Measurements from ENCODE around the gene TNFRSF12A. TPM values are rescaled to one million over a fixed set of nuclear protein-coding genes. Genes with fewer than 3 reads are reported as not detected.

The TNFRSF12A gene
- total RNA-seq, 1 experiment from 2014 or later = 78.9 TPM

- Mint-ChIP-seq H3K36me3 (no peaks in the 10 kb centered on the region), H3K9me3 (no peaks in the 10 kb centered on the region), H3K4me1 (peaks cover 14% of the 10 kb centered on the region), H3K4me3 (no peak overlapping the region), H3K27ac (peak overlapping the region; percentile 77; the same call in 1 of the 2 replicates), H3K27me3 (ENCODE audit: low read depth) (no peaks in the 10 kb centered on the region)
- peak; percentile 50 for DNase-seq (ENCODE audit: low spot score)
- no peak for TF ChIP-seq SP1 (CRISPR knock-in tag; conservative IDR thresholded peaks at IDR 0.05)
- no peak for TF ChIP-seq ZNF416 (CRISPR knock-in tag; IDR thresholded peaks at IDR 0.05)
- TF ChIP-seq ETV6 (CRISPR knock-in tag; IDR thresholded peaks at IDR 0.05) = no peak
- no peak for TF ChIP-seq GRHL2 (CRISPR knock-in tag; IDR thresholded peaks at IDR 0.05; ENCODE audit: insufficient replicate concordance, severe bottlenecking)
- TF ChIP-seq ZNF423 (CRISPR knock-in tag; IDR thresholded peaks at IDR 0.05) = no peak
- no peak for TF ChIP-seq FOXP1 (CRISPR knock-in tag; IDR thresholded peaks at IDR 0.05; ENCODE audit: borderline replicate concordance)
- no peak for TF ChIP-seq ZBTB43 (CRISPR knock-in tag; IDR thresholded peaks at IDR 0.05)
- TF ChIP-seq ZNF232 (CRISPR knock-in tag; IDR thresholded peaks at IDR 0.05) = no peak
- ATAC-seq = peak; percentile 11
- ChIA-PET CTCF (interaction anchor here (0.6 to 13.4 kb wide), 20 partner anchors 9 to 163 kb away, joined by 3 to 355 read pairs (median 6); partner anchors contain the start of genes CLDN6, CLDN9, HCFC1R1 and KREMEN2), POLR2A (interaction anchor here (1.0 to 13.9 kb wide), 3 partner anchors 20 to 31 kb away, joined by 3 to 502 read pairs (median 3); partner anchors contain the start of genes CLDN6, HCFC1R1, THOC6 and TNFRSF12A)
Measured at GRCh38 chr16:3001316-3001715, 18.9 kb upstream of the TNFRSF12A start.

- Mint-ChIP-seq H3K36me3 (no peaks in the 10 kb centered on the region), H3K27ac (no peak overlapping the region), H3K4me1 (peaks cover 37% of the 10 kb centered on the region), H3K27me3 (ENCODE audit: low read depth) (no peaks in the 10 kb centered on the region), H3K9me3 (no peaks in the 10 kb centered on the region), H3K4me3 (peak overlapping the region; percentile 42)
- ATAC-seq (peak; percentile 85), DNase-seq (ENCODE audit: low spot score) (peak; percentile 99)
- ChIA-PET POLR2A (interaction anchor here (0.9 to 13.9 kb wide), 4 partner anchors 9 to 55 kb away, joined by 5 to 502 read pairs (median 10); partner anchors contain the start of genes CLDN6, CLDN9, HCFC1R1 and THOC6), CTCF (interaction anchor here (0.5 to 13.4 kb wide), 18 partner anchors 8 to 1966 kb away, joined by 3 to 360 read pairs (median 5); partner anchors contain the start of genes CLDN6, CLDN9, HCFC1R1 and KREMEN2)
- TF ChIP-seq NR1H2 (CRISPR knock-in tag; IDR thresholded peaks at IDR 0.05) (no peak), GTF2I (CRISPR knock-in tag; conservative IDR thresholded peaks at IDR 0.05) (peak; percentile 61; the same call in 1 of the 2 replicates), ATF2 (CRISPR knock-in tag; IDR thresholded peaks at IDR 0.05; ENCODE audit: borderline replicate concordance, low read depth) (no peak), ETV6 (CRISPR knock-in tag; IDR thresholded peaks at IDR 0.05) (no peak), MAX (CRISPR knock-in tag; IDR thresholded peaks at IDR 0.05) (peak; percentile 69), HMGXB4 (CRISPR knock-in tag; IDR thresholded peaks at IDR 0.05) (peak; percentile 40; the same call in 1 of the 2 replicates), MYBL2 (CRISPR knock-in tag; IDR thresholded peaks at IDR 0.05) (peak; percentile 34; the same call in 1 of the 2 replicates), ZNF232 (CRISPR knock-in tag; IDR thresholded peaks at IDR 0.05) (no peak), ZNF121 (CRISPR knock-in tag; IDR thresholded peaks at IDR 0.05) (no peak), NFYB (CRISPR knock-in tag; conservative IDR thresholded peaks at IDR 0.05; ENCODE audit: low read depth) (peak; percentile 100), OVOL2 (CRISPR knock-in tag; IDR thresholded peaks at IDR 0.05; ENCODE audit: borderline replicate concordance) (no peak), ZNF263 (CRISPR knock-in tag; IDR thresholded peaks at IDR 0.05; ENCODE audit: low read depth) (no peak), USF1 (CRISPR knock-in tag; IDR thresholded peaks at IDR 0.05) (peak; percentile 20; the same call in 1 of the 2 replicates), FOXP4 (CRISPR knock-in tag; IDR thresholded peaks at IDR 0.05) (no peak), ZNF281 (CRISPR knock-in tag; IDR thresholded peaks at IDR 0.05) (no peak), ZNF219 (CRISPR knock-in tag; IDR thresholded peaks at IDR 0.05; ENCODE audit: borderline replicate concordance) (no peak)
Measured at GRCh38 chr16:3003582-3004270, 16.4 kb upstream of the TNFRSF12A start.
